Brain microvascular endothelial cell (primary cell): ENCODE data around the gene DDX5.

Source experiments
- DNase-seq: peaks from one replicate; pipeline ENCODE4 v3.0.0-alpha.2; 2020
- H3K27ac ChIP-seq: fragments of 250-450 bp; sonication (Bioruptor Pico); 2 replicates; pipeline ENCODE4 v1.5.1; 2020; ENCODE audit warnings: mild to moderate bottlenecking, moderate library complexity
- H3K27me3 ChIP-seq: fragments of 250-450 bp; sonication (Bioruptor Pico); replicated peaks from 2 replicates; pipeline ENCODE4 v1.5.1; 2020; ENCODE audit warnings: mild to moderate bottlenecking
- H3K36me3 ChIP-seq: fragments of 250-450 bp; sonication (Bioruptor Pico); replicated peaks from 2 replicates; pipeline ENCODE4 v1.5.1; 2020; ENCODE audit warnings: mild to moderate bottlenecking
- H3K4me3 ChIP-seq: 2 replicates; pipeline ENCODE4 v1.5.1; 2011; ENCODE audit warnings: low read depth, mild to moderate bottlenecking, control low read depth, low read length, moderate library complexity
- in situ Hi-C: cut with HindIII; loops from 2 replicates; pipeline ENCODE4 v1.10.0; 2017; ENCODE audit warnings: low sequenced_read_pairs, low pct_ligation_motif_present
- TF ChIP-seq, protein P1 (sequence below): IDR thresholded peaks from 2 replicates; pipeline ENCODE4 v1.5.1; 2011; ENCODE audit warnings: low read depth, mild to moderate bottlenecking, moderate library complexity, low read length, control low read depth, inconsistent platforms; ENCODE audit errors: missing control alignments

Gene DDX5

DNA sequence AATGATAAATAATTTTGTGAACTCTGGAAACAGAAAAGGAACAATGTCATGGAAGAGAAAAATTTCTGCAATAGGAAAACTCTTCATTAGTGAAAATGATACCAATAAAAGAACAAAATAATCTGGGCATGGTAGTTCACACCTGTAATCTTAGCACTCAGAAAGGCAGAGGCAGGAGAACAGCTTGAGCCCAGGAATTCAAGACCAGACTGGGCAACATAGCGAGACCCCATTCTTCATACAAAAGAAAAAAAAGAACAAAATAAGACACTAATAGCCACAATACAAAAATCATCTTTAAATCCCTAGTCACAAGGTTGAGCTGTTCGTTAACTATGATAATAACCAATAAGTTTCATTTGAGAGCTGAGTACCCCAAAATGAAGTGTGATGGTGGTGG, 17.8 kb downstream of the DDX5 start:
- no peak for DNase-seq
- no peaks in the 10 kb centered on the region for H3K27me3 ChIP-seq
- in situ Hi-C loops, result no loop called here
- H3K36me3 ChIP-seq, result peaks cover 9% of the 10 kb centered on the region
- no peak overlapping the region for H3K27ac ChIP-seq
- TF ChIP-seq, protein P1, sequence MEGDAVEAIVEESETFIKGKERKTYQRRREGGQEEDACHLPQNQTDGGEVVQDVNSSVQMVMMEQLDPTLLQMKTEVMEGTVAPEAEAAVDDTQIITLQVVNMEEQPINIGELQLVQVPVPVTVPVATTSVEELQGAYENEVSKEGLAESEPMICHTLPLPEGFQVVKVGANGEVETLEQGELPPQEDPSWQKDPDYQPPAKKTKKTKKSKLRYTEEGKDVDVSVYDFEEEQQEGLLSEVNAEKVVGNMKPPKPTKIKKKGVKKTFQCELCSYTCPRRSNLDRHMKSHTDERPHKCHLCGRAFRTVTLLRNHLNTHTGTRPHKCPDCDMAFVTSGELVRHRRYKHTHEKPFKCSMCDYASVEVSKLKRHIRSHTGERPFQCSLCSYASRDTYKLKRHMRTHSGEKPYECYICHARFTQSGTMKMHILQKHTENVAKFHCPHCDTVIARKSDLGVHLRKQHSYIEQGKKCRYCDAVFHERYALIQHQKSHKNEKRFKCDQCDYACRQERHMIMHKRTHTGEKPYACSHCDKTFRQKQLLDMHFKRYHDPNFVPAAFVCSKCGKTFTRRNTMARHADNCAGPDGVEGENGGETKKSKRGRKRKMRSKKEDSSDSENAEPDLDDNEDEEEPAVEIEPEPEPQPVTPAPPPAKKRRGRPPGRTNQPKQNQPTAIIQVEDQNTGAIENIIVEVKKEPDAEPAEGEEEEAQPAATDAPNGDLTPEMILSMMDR, result no peak
- no peak overlapping the region for H3K4me3 ChIP-seq

DNA sequence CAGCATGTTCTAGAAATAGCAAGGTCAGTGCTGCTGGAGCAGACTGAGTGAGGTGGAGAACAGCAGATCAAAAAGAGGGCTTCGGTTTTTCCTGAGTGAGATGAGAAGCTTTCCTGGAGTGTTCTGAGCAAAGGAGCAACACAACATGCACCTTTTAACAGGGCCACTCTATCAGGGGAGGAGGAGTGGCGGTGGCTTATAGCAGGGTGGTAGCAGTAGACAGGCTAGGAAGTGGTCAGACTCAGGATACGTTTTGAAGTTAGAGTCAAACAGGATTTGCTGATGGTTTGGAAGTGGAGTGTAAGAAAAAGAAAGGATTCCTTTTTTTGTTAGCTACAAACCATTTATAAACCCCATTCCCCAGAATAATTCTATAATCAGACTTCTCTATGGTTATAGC, 21.7 kb downstream of the DDX5 start:
- in situ Hi-C loops, result no loop called here
- Histone ChIP-seq H3K36me3 (no peaks in the 10 kb centered on the region), H3K4me3 (no peak overlapping the region), H3K27ac (no peak overlapping the region), H3K27me3 (no peaks in the 10 kb centered on the region)
- TF ChIP-seq, protein P1, result no peak
- no peak for DNase-seq

DNA sequence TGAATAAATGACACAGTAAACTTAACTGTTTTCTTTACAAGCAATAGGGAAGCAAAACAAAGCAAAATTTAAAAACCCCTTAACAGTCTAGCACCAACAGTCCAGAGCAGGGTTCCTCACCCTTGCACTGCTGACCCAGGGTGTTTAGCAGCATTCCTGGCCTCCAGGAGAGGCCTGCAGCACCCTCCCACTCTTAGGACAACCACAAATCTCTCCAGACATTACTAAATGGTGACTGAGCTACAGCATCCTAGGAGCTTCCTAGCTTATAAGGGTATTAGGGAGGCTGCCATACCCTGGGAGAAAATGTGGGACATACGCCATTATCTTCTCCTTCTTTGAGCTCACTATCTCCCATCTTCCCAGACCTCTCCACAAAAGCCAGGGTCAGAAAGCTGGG, 25.1 kb downstream of the DDX5 start:
- TF ChIP-seq, protein P1, result no peak
- no peaks in the 10 kb centered on the region for H3K36me3 ChIP-seq
- DNase-seq, result no peak
- H3K27me3 ChIP-seq, result no peaks in the 10 kb centered on the region
- H3K4me3 ChIP-seq, result no peak overlapping the region
- in situ Hi-C loops, result no loop called here
- no peak overlapping the region for H3K27ac ChIP-seq

DNA sequence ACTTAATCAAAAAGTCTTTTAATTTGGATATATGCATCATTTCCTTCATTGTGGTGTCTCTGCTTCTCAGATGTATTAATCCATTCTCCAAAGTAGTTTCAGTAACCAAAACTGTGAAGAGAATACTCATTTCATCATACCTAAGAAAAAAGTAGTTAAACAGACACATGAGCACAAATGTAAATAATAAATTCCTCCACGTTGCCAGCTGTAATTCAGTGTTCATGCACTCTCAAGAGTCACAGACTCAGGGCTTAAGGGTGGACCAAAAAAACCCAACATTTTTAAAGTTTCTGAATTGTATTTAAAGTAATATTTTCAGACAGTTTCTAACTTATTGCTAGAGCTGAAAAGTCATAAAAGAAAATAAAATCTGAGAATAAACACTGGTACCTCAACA, 28.2 kb downstream of the DDX5 start:
- no peaks in the 10 kb centered on the region for H3K27me3 ChIP-seq
- H3K36me3 ChIP-seq, result no peaks in the 10 kb centered on the region
- no peak overlapping the region for H3K27ac ChIP-seq
- DNase-seq, result no peak
- in situ Hi-C loops, result no loop called here
- H3K4me3 ChIP-seq, result no peak overlapping the region
- TF ChIP-seq, protein P1, result no peak

DNA sequence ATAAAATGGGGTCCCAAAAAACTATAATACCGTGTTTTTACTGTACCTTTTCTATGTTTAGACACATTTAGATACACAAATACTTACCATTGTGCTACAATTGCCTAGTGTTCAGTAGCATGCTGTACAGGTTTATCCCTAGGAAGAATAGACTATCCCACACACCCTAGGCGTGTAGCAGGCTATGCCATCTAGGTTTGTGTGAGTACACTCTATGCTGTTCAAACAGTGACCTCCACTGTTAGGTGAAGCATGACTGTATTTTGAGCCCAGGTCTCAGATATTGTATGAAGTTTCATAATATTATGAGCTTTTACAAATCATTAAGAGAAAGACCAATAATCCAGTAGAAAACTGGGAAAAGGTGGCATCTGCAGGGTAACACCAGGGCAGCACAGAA, 33.5 kb downstream of the DDX5 start:
- DNase-seq, result no peak
- Histone ChIP-seq H3K36me3 (no peaks in the 10 kb centered on the region), H3K27ac (no peak overlapping the region), H3K4me3 (no peak overlapping the region), H3K27me3 (no peaks in the 10 kb centered on the region)
- in situ Hi-C loops, result no loop called here
- TF ChIP-seq, protein P1, result no peak

DNA sequence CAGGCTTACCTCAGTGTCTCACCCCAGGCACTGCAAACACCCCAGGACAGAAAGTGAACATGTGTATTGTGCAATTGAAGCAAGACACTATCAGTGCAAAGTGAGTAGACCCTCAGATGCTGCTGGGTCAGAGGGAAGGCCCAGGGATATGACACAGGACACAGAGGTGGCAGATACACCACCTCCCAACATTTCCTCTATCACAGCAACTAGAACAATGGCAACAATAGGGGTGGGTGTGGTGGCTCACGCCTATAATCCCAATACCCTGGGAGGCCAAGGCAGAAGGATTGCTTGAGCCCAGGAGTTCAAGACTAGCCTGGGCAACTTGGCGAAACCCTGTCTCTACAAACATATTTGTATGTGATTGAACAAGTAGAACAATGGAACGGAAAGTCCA, 34.6 kb downstream of the DDX5 start:
- in situ Hi-C loops, result no loop called here

More for the DNA sequence above, 34.6 kb downstream of the DDX5 start:
- no peaks in the 10 kb centered on the region for H3K27me3 ChIP-seq
- no peaks in the 10 kb centered on the region for H3K36me3 ChIP-seq
- TF ChIP-seq, protein P1, result no peak
- no peak overlapping the region for H3K27ac ChIP-seq
- no peak overlapping the region for H3K4me3 ChIP-seq
- no peak for DNase-seq
